ENCODE measurements around the gene SNRNP27. TPM values are rescaled to one million over a fixed set of nuclear protein-coding genes. Genes with fewer than 3 reads are reported as not detected.

The SNRNP27 gene
- total RNA-seq (ENCODE audit: low replicate concordance): 35.3 and 43.1 TPM in 2 replicates
- long read RNA-seq, transcript SNRNP27-201 (6 exons, 1,802 nt): major isoform, 63 of 68 reads
- long read RNA-seq, partial matches to known transcripts: 1 of 68 reads
- long read RNA-seq, other reads (novel, unspliced or antisense): 2 of 68 reads

GRCh38 chr2:69893684-69894551 lies at the start of gene SNRNP27:
Gene SNRNP27 (plus strand): TSS chr2:69893956. CDS start chr2:69893985, 29 bp downstream.
- no peak for TF ChIP-seq CTCF (conservative IDR thresholded peaks at IDR 0.05)
- H3K4me3 Mint-ChIP-seq: peak within 1 kb of the TSS; percentile 100
- peak within 1 kb of the TSS; percentile 96 for H3K27ac Mint-ChIP-seq
- H3K27me3 Mint-ChIP-seq: no peaks in the 10 kb centered on the region
- H3K36me3 Mint-ChIP-seq: peaks cover 16% of the 10 kb centered on the region
- no peaks in the 10 kb centered on the region for H3K9me3 Mint-ChIP-seq
- DNase-seq (ENCODE audit: extremely low spot score, unreplicated experiment): peak; percentile 82
- peaks cover 8% of the 10 kb centered on the region for H3K4me1 Mint-ChIP-seq (ENCODE audit: unreplicated experiment)

- H3K27me3 Mint-ChIP-seq: no peaks in the 10 kb centered on the region
- no peak overlapping the region for H3K4me3 Mint-ChIP-seq
- no peaks in the 10 kb centered on the region for H3K9me3 Mint-ChIP-seq
- no peak for DNase-seq (ENCODE audit: extremely low spot score, unreplicated experiment)
- TF ChIP-seq CTCF (conservative IDR thresholded peaks at IDR 0.05): no peak
- H3K27ac Mint-ChIP-seq: no peak overlapping the region
- H3K4me1 Mint-ChIP-seq (ENCODE audit: unreplicated experiment): no peaks in the 10 kb centered on the region
- peaks cover 30% of the 10 kb centered on the region for H3K36me3 Mint-ChIP-seq
Observed at GRCh38 chr2:69843993-69844392, 49.8 kb upstream of the SNRNP27 start.

GRCh38 chr2:69844560-69844959 lies 49.2 kb upstream of the SNRNP27 start:
- no peak overlapping the region for H3K4me3 Mint-ChIP-seq
- H3K9me3 Mint-ChIP-seq: no peaks in the 10 kb centered on the region
- H3K36me3 Mint-ChIP-seq: peaks cover 24% of the 10 kb centered on the region
- no peak for TF ChIP-seq CTCF (conservative IDR thresholded peaks at IDR 0.05)
- no peaks in the 10 kb centered on the region for H3K4me1 Mint-ChIP-seq (ENCODE audit: unreplicated experiment)
- no peak for DNase-seq (ENCODE audit: extremely low spot score, unreplicated experiment)
- no peak overlapping the region for H3K27ac Mint-ChIP-seq
- no peaks in the 10 kb centered on the region for H3K27me3 Mint-ChIP-seq

- Mint-ChIP-seq H3K9me3 (no peaks in the 10 kb centered on the region), H3K27me3 (no peaks in the 10 kb centered on the region), H3K4me1 (ENCODE audit: unreplicated experiment) (no peaks in the 10 kb centered on the region), H3K27ac (no peak overlapping the region), H3K4me3 (no peak overlapping the region), H3K36me3 (peaks cover 21% of the 10 kb centered on the region)
- no peak for DNase-seq (ENCODE audit: extremely low spot score, unreplicated experiment)
- TF ChIP-seq CTCF (conservative IDR thresholded peaks at IDR 0.05): no peak
Observed at GRCh38 chr2:69846182-69847067, 47.3 kb upstream of the SNRNP27 start.

GRCh38 chr2:69847068-69847828 lies 46.5 kb upstream of the SNRNP27 start:
- H3K9me3 Mint-ChIP-seq: no peaks in the 10 kb centered on the region
- no peak for DNase-seq (ENCODE audit: extremely low spot score, unreplicated experiment)
- H3K36me3 Mint-ChIP-seq: peaks cover 19% of the 10 kb centered on the region
- no peak for TF ChIP-seq CTCF (conservative IDR thresholded peaks at IDR 0.05)
- H3K27ac Mint-ChIP-seq: no peak overlapping the region
- no peaks in the 10 kb centered on the region for H3K27me3 Mint-ChIP-seq
- H3K4me3 Mint-ChIP-seq: no peak overlapping the region
- H3K4me1 Mint-ChIP-seq (ENCODE audit: unreplicated experiment): no peaks in the 10 kb centered on the region
